H9 (cell line): ENCODE results near the gene RIOK3. TPM values are rescaled to one million over a fixed set of nuclear protein-coding genes. Genes with fewer than 3 reads are reported as not detected.

Source experiments
- DNase-seq: peaks from one replicate; pipeline ENCODE4 v3.0.0-alpha.2; 2017
- H2AFZ ChIP-seq: one replicate; pipeline ENCODE4 v1.6.1; 2013; ENCODE audit warnings: mild to moderate bottlenecking, low read length, control low read depth, moderate library complexity
- H2AK5ac ChIP-seq: 2 replicates; pipeline ENCODE4 v1.6.1; 2013; ENCODE audit warnings: low read length, control low read depth, mixed read lengths; ENCODE audit not compliant: insufficient read length
- H2BK120ac ChIP-seq: one replicate; pipeline ENCODE4 v1.6.1; 2013; ENCODE audit warnings: low read depth, mild to moderate bottlenecking, low read length, control low read depth, inconsistent platforms; ENCODE audit not compliant: poor library complexity, severe bottlenecking
- H2BK12ac ChIP-seq: 2 replicates; pipeline ENCODE4 v1.6.1; 2013; ENCODE audit warnings: low read length, control low read depth, mixed read lengths, low read depth; ENCODE audit not compliant: insufficient read length
- H2BK15ac ChIP-seq: 2 replicates; pipeline ENCODE4 v1.6.1; 2013; ENCODE audit warnings: low read depth, low read length, control low read depth
- H2BK20ac ChIP-seq: one replicate; pipeline ENCODE4 v1.6.1; 2013; ENCODE audit warnings: low read depth, mild to moderate bottlenecking, low read length, control low read depth, inconsistent platforms; ENCODE audit not compliant: poor library complexity, severe bottlenecking
- H2BK5ac ChIP-seq: 2 replicates; pipeline ENCODE4 v1.6.1; 2013; ENCODE audit warnings: low read length, control low read depth, mixed read lengths; ENCODE audit not compliant: insufficient read length
- H3K14ac ChIP-seq: 2 replicates; pipeline ENCODE4 v1.6.1; 2013; ENCODE audit warnings: low read length, control low read depth; ENCODE audit not compliant: insufficient read depth
- H3K18ac ChIP-seq: 2 replicates; pipeline ENCODE4 v1.6.1; 2013; ENCODE audit warnings: low read depth, mild to moderate bottlenecking, mixed read lengths, low read length, control low read depth; ENCODE audit not compliant: insufficient read length
- H3K23ac ChIP-seq: 2 replicates; pipeline ENCODE4 v1.6.1; 2013; ENCODE audit warnings: low read length, control low read depth, mixed read lengths, low read depth; ENCODE audit not compliant: insufficient read length
- H3K23me2 ChIP-seq: 2 replicates; pipeline ENCODE4 v1.6.1; 2013; ENCODE audit warnings: low read depth, mild to moderate bottlenecking, mixed read lengths, low read length, control low read depth; ENCODE audit not compliant: insufficient read length, poor library complexity, severe bottlenecking
- H3K27ac ChIP-seq: 2 replicates; pipeline ENCODE4 v1.5.1; 2013; ENCODE audit warnings: low read length, control low read depth, mixed read lengths, low read depth; ENCODE audit not compliant: insufficient read length
- H3K27me3 ChIP-seq: 2 replicates; pipeline ENCODE4 v1.6.1; 2013; ENCODE audit warnings: low read length, control low read depth, inconsistent platforms; ENCODE audit not compliant: insufficient read depth
- H3K4ac ChIP-seq: 2 replicates; pipeline ENCODE4 v1.6.1; 2013; ENCODE audit warnings: low read depth, mild to moderate bottlenecking, control low read depth, inconsistent platforms, low read length, moderate library complexity
- H3K4me1 ChIP-seq: 2 replicates; pipeline ENCODE4 v1.6.1; 2013; ENCODE audit warnings: low read length, control low read depth, inconsistent platforms; ENCODE audit not compliant: insufficient read depth
- H3K4me2 ChIP-seq: 2 replicates; pipeline ENCODE4 v1.6.1; 2013; ENCODE audit warnings: low read length, control low read depth, mixed read lengths; ENCODE audit not compliant: insufficient read length, insufficient read depth
- H3K56ac ChIP-seq: 2 replicates; pipeline ENCODE4 v1.6.1; 2013; ENCODE audit warnings: low read depth, mild to moderate bottlenecking, mixed read lengths, low read length, control low read depth; ENCODE audit not compliant: insufficient read length
- H3K79me1 ChIP-seq: 2 replicates; pipeline ENCODE4 v1.6.1; 2013; ENCODE audit warnings: low read depth, mild to moderate bottlenecking, moderate library complexity, low read length, control low read depth, inconsistent platforms; ENCODE audit not compliant: insufficient read depth, poor library complexity, severe bottlenecking
- H3K79me2 ChIP-seq: 2 replicates; pipeline ENCODE4 v1.6.1; 2013; ENCODE audit warnings: low read length, control low read depth, inconsistent platforms; ENCODE audit not compliant: insufficient read depth
- H3K9ac ChIP-seq: 2 replicates; pipeline ENCODE4 v1.6.1; 2013; ENCODE audit warnings: low read length, control low read depth, mixed read lengths; ENCODE audit not compliant: insufficient read length; ENCODE audit errors: extremely low read depth
- H3K9me3 ChIP-seq: one replicate; pipeline ENCODE4 v1.6.1; 2013; ENCODE audit warnings: low read depth, low read length, inconsistent platforms; ENCODE audit not compliant: control insufficient read depth
- H3T11ph ChIP-seq: one replicate; pipeline ENCODE4 v1.6.1; 2013; ENCODE audit warnings: mild to moderate bottlenecking, low read length, control low read depth, inconsistent platforms
- H4K20me1 ChIP-seq: one replicate; pipeline ENCODE4 v1.6.1; 2013; ENCODE audit not compliant: control insufficient read depth, insufficient read length, insufficient read depth
- H4K5ac ChIP-seq: 2 replicates; pipeline ENCODE4 v1.6.1; 2013; ENCODE audit warnings: low read depth, mild to moderate bottlenecking, mixed read lengths, low read length, control low read depth; ENCODE audit not compliant: insufficient read length
- H4K8ac ChIP-seq: replicated peaks from 2 replicates; pipeline ENCODE4 v1.6.1; 2013; ENCODE audit warnings: low read length, control low read depth, mixed read lengths, low read depth; ENCODE audit not compliant: insufficient read length
- H4K91ac ChIP-seq: 2 replicates; pipeline ENCODE4 v1.6.1; 2013; ENCODE audit warnings: low read depth, mild to moderate bottlenecking, moderate library complexity, mixed read lengths, low read length, control low read depth; ENCODE audit not compliant: insufficient read length
- H3K27ac Mint-ChIP-seq, 3 experiments: 2 replicates in 2 of 3; 3 replicates in 1 of 3; pipeline ENCODE4 v1.8.0; 2020 to 2021; ENCODE audit warnings: mixed read lengths in 3 of 3, mild to moderate bottlenecking in 1 of 3, moderate library complexity in 1 of 3
- H3K27me3 Mint-ChIP-seq: 2 replicates; pipeline ENCODE4 v1.8.0; 2021; ENCODE audit warnings: low read depth, mild to moderate bottlenecking, moderate library complexity, mixed read lengths
- H3K36me3 Mint-ChIP-seq, 3 experiments: 2 replicates in 2 of 3; 3 replicates in 1 of 3; pipeline ENCODE4 v1.8.0; 2020 to 2021; ENCODE audit warnings: low read depth in 3 of 3, mixed read lengths in 3 of 3; ENCODE audit not compliant: insufficient read depth in 1 of 3
- H3K4me1 Mint-ChIP-seq, 2 experiments: 2 replicates each; pipeline ENCODE4 v1.8.0; 2020; ENCODE audit warnings: mixed read lengths in 2 of 2
- H3K4me3 Mint-ChIP-seq, 2 experiments: 2 replicates in 1 of 2; 3 replicates in 1 of 2; pipeline ENCODE4 v1.8.0; 2020 to 2021; ENCODE audit warnings: mild to moderate bottlenecking in 2 of 2, mixed read lengths in 2 of 2, moderate library complexity in 1 of 2
- H3K9me3 Mint-ChIP-seq, 2 experiments: 2 replicates in 1 of 2; 3 replicates in 1 of 2; pipeline ENCODE4 v1.8.0; 2020; ENCODE audit warnings: mild to moderate bottlenecking in 2 of 2, mixed read lengths in 2 of 2, moderate library complexity in 1 of 2
- CTCF ChIP-seq: fragments of 200-600 bp; sonication (generic); conservative IDR thresholded peaks from 3 replicates; pipeline ENCODE4 v1.8.0; 2021; ENCODE audit warnings: antibody characterized with exemption, mild to moderate bottlenecking
- WGBS: extraction: QIAGEN DNeasy Blood & Tissue Kit; methylation state at CpG from one replicate; pipeline ENCODE4 v1.1.7; 2013; ENCODE audit warnings: missing lambda C conversion rate, low lambda C conversion rate, mixed read lengths; ENCODE audit not compliant: insufficient read length; ENCODE audit errors: extremely low coverage; 5-methylcytosine and 5-hydroxymethylcytosine counted together
- total RNA-seq: library from RNA; stranded (reverse); gene quantifications from 2 replicates; pipeline ENCODE4 v1.2.1, GENCODE V29; 2021

The RIOK3 gene
- total RNA-seq, 1 experiment from 2014 or later, result 34.6 TPM

GRCh38 chr18:23442958-23443357 lies 10.1 kb upstream of the RIOK3 start:
- Histone ChIP-seq H3K18ac (no peak overlapping the region), H3K79me2 (no peaks in the 10 kb centered on the region), H2BK20ac (no peak overlapping the region), H2BK120ac (no peak overlapping the region), H4K8ac (no peak overlapping the region), H2AFZ (no peak overlapping the region), H3K4me1 (no peaks in the 10 kb centered on the region), H4K5ac (no peak overlapping the region), H3K23me2 (no peaks in the 10 kb centered on the region), H4K20me1 (no peaks in the 10 kb centered on the region), H2BK5ac (no peak overlapping the region), H3T11ph (no peak overlapping the region), H3K27ac (no peak overlapping the region), H3K14ac (no peak overlapping the region), H3K79me1 (no peaks in the 10 kb centered on the region), H4K91ac (no peak overlapping the region), H3K9me3 (no peaks in the 10 kb centered on the region), H3K4me2 (no peak overlapping the region), H3K56ac (no peak overlapping the region), H2BK15ac (no peak overlapping the region), H3K9ac (no peak overlapping the region), H3K23ac (no peak overlapping the region), H3K27me3 (no peaks in the 10 kb centered on the region), H2AK5ac (no peak overlapping the region), H2BK12ac (no peak overlapping the region), H3K4ac (no peak overlapping the region)
- Mint-ChIP-seq H3K27ac (no peak overlapping the region), H3K9me3 (no peaks in the 10 kb centered on the region; a peak in 1 of 5 replicates), H3K4me3 (no peak overlapping the region), H3K27me3 (peaks cover 13% of the 10 kb centered on the region), H3K36me3 (no peaks in the 10 kb centered on the region), H3K4me1 (peaks cover 2 to 3% of the 10 kb centered on the region in 2 experiments; a peak in 1 of 4 replicates)
- no CpG with 5 or more reads among the region's 3 CpGs for WGBS
- no peak for TF ChIP-seq CTCF
- no peak for DNase-seq
